HepG2 (cell line): Measurements from ENCODE around the gene U2SURP. TPM values are rescaled to one million over a fixed set of nuclear protein-coding genes. Genes with fewer than 3 reads are reported as not detected.
A peak's percentile ranks its signal among the peaks of the same experiment; 100 is the strongest.

Experiments
- DNMT1 ChIP-seq: sonication (generic); formaldehyde crosslinking; IDR thresholded peaks from 2 replicates; pipeline ENCODE4 v1.5.1; 2020; ENCODE audit warnings: mild to moderate bottlenecking, missing genetic modification reagents
- HNRNPUL1 ChIP-seq: fragments of 200-400 bp; formaldehyde crosslinking; IDR thresholded peaks from 2 replicates; pipeline ENCODE4 v1.6.1; 2017; ENCODE audit warnings: low read depth, mild to moderate bottlenecking, low read length, moderate library complexity
- MAX ChIP-seq: IDR thresholded peaks from 2 replicates; pipeline ENCODE4 v1.6.1; 2012; ENCODE audit warnings: inconsistent platforms
- MYPOP ChIP-seq: sonication (generic); formaldehyde crosslinking; IDR thresholded peaks from 2 replicates; pipeline ENCODE4 v1.8.1; 2023; ENCODE audit warnings: mild to moderate bottlenecking, moderate library complexity, missing genetic modification reagents
- NFE2L1 ChIP-seq: sonication (generic); formaldehyde crosslinking; IDR thresholded peaks from 2 replicates; pipeline ENCODE4 v1.4.0; 2020; ENCODE audit warnings: missing genetic modification reagents, mild to moderate bottlenecking, borderline replicate concordance
- NFE2L2 ChIP-seq: fragments of 150-350 bp; IDR thresholded peaks from 2 replicates; pipeline ENCODE4 v1.6.1; 2014; ENCODE audit warnings: low read length
- PAXIP1 ChIP-seq: sonication (generic); formaldehyde crosslinking; conservative IDR thresholded peaks from 2 replicates; pipeline ENCODE4 v1.4.0; 2020; ENCODE audit warnings: mild to moderate bottlenecking, missing genetic modification reagents, moderate library complexity
- RFXAP ChIP-seq: sonication (generic); formaldehyde crosslinking; IDR thresholded peaks from 2 replicates; pipeline ENCODE4 v1.4.0; 2020; ENCODE audit warnings: missing genetic modification reagents, borderline replicate concordance
- SOX6 ChIP-seq, 2 experiments: fragments of 450-650 bp in 1 of 2; sonication (generic) in 1 of 2; formaldehyde crosslinking in 1 of 2; IDR thresholded peaks; 2 replicates each; pipeline versions ENCODE4 v1.4.0 to v1.6.1; 2017 to 2020; ENCODE audit warnings: antibody characterized with exemption in 1 of 2, mild to moderate bottlenecking in 1 of 2, missing genetic modification reagents in 1 of 2
- TBX3 ChIP-seq: fragments of 450-650 bp; IDR thresholded peaks from 2 replicates; pipeline ENCODE4 v1.6.1; 2017; ENCODE audit warnings: antibody characterized with exemption, mild to moderate bottlenecking, inconsistent platforms, borderline replicate concordance
- ZBTB26 ChIP-seq: IDR thresholded peaks from 2 replicates; pipeline ENCODE4 v1.6.1; 2016; ENCODE audit warnings: missing compliant biosample characterization, missing genetic modification reagents, borderline replicate concordance
- ZC3H13 ChIP-seq: sonication (generic); formaldehyde crosslinking; IDR thresholded peaks from 2 replicates; pipeline ENCODE4 v1.8.1; 2023; ENCODE audit warnings: mild to moderate bottlenecking, missing genetic modification reagents, moderate library complexity
- ZFP36 ChIP-seq: fragments of 150-350 bp; IDR thresholded peaks from 2 replicates; pipeline ENCODE4 v1.6.1; 2018; ENCODE audit warnings: borderline replicate concordance, low read length, low read depth; ENCODE audit not compliant: partially characterized antibody
- ZNF138 ChIP-seq: sonication (generic); formaldehyde crosslinking; IDR thresholded peaks from 2 replicates; pipeline ENCODE4 v1.5.0; 2020; ENCODE audit warnings: mild to moderate bottlenecking, low read depth, missing genetic modification reagents
- ZNF512 ChIP-seq: sonication (generic); formaldehyde crosslinking; IDR thresholded peaks from 2 replicates; pipeline ENCODE4 v1.4.0; 2020; ENCODE audit warnings: mild to moderate bottlenecking, missing genetic modification reagents
- ZNF513 ChIP-seq: sonication (generic); formaldehyde crosslinking; conservative IDR thresholded peaks from 2 replicates; pipeline ENCODE4 v1.5.0; 2020; ENCODE audit warnings: missing genetic modification reagents
- ZNF816 ChIP-seq: sonication (generic); formaldehyde crosslinking; IDR thresholded peaks from 2 replicates; pipeline ENCODE4 v1.8.0; 2022; ENCODE audit warnings: missing genetic modification reagents, mild to moderate bottlenecking, borderline replicate concordance
- ZSCAN5A ChIP-seq: sonication (generic); formaldehyde crosslinking; IDR thresholded peaks from 2 replicates; pipeline ENCODE4 v1.8.0; 2022; ENCODE audit warnings: mild to moderate bottlenecking, missing genetic modification reagents, borderline replicate concordance
- polyA plus RNA-seq, 8 experiments: library from polyadenylated mRNA; depleted of rRNA in 3 of 8; stranded (reverse) in 7 of 8; unstranded in 1 of 8; fragments of >200 nt; fragmentation: Illumina TruSeq in 4 of 8; extraction: Trizol in 4 of 8; gene quantifications; 2 replicates each; pipeline versions ENCODE4 v1.2.1 to v1.2.3, GENCODE V29; 2011 to 2016; ENCODE audit warnings: low read depth in 4 of 8, missing spikeins in 1 of 8, mixed read lengths in 1 of 8; ENCODE audit not compliant: insufficient read depth in 1 of 8
- total RNA-seq, 5 experiments: library from RNA; depleted of rRNA; stranded (reverse); fragments of >200 nt; fragmentation: Illumina TruSeq; extraction: Trizol; gene quantifications; 2 replicates each; pipeline ENCODE4 v1.2.3, GENCODE V29; 2016; ENCODE audit warnings: low read depth in 1 of 5

Gene U2SURP
- total and polyA plus RNA-seq, 2 of the 13 experiments (the other 11 are each of a cell fraction or from before 2014, with no cell fraction given): 55.9 to 173 TPM

GRCh38 chr3:142960322-142960850, 41.0 kb upstream of the U2SURP start (continued):
- no peak for TF ChIP-seq TBX3
- TF ChIP-seq ZNF512 (CRISPR knock-in tag): no peak
- TF ChIP-seq MYPOP (CRISPR knock-in tag): no peak
- no peak for TF ChIP-seq ZNF513
- no peak for TF ChIP-seq RFXAP
- TF ChIP-seq MAX: peak; percentile 13; the same call in 1 of the 2 replicates
- TF ChIP-seq ZNF138 (CRISPR knock-in tag): no peak
- no peak for TF ChIP-seq ZBTB26 (CRISPR knock-in tag)
- TF ChIP-seq NFE2L2: no peak
- peak; percentile 63; the same call in 1 of the 2 replicates for TF ChIP-seq ZC3H13 (CRISPR knock-in tag)
- no peak for TF ChIP-seq ZNF816 (CRISPR knock-in tag)
- TF ChIP-seq ZSCAN5A (CRISPR knock-in tag): no peak
- no peak for TF ChIP-seq ZFP36
- TF ChIP-seq PAXIP1 (CRISPR knock-in tag): no peak
- TF ChIP-seq DNMT1 (CRISPR knock-in tag): no peak
- TF ChIP-seq HNRNPUL1: no peak
- no peak for TF ChIP-seq SOX6 (IDR thresholded peaks at IDR 0.05)
- TF ChIP-seq SOX6 (CRISPR knock-in tag; IDR thresholded peaks at IDR 0.05): 0 out of 2 replicates have a peak, but pooled peaks have one; percentile 33
- TF ChIP-seq NFE2L1 (CRISPR knock-in tag): no peak
